PFSK-1 (cell line): ENCODE results near the gene CIAO3.

Source experiments
- FOXP2 ChIP-seq: optimal IDR thresholded peaks from 2 replicates; pipeline ENCODE3; 2011; ENCODE audit warnings: borderline replicate concordance, control low read depth, inconsistent platforms; ENCODE audit not compliant: insufficient read depth; ENCODE audit errors: extremely low read length, extremely low read depth
- POLR2AphosphoS5 ChIP-seq: IDR thresholded peaks from 2 replicates; pipeline ENCODE4 v1.6.1; 2012; ENCODE audit warnings: low read depth, mild to moderate bottlenecking, control low read depth, low read length, moderate library complexity
- SIN3A ChIP-seq: IDR thresholded peaks from 2 replicates; pipeline ENCODE4 v1.6.1; 2012; ENCODE audit warnings: mild to moderate bottlenecking, low read length, moderate library complexity, borderline replicate concordance; ENCODE audit not compliant: insufficient read depth
- TAF1 ChIP-seq: IDR thresholded peaks from 2 replicates; pipeline ENCODE4 v1.6.1; 2012; ENCODE audit warnings: low read length, control low read depth, borderline replicate concordance; ENCODE audit not compliant: insufficient read depth
- TF ChIP-seq, protein P1 (sequence below), 2 experiments: IDR thresholded peaks; 2 replicates each; pipeline versions ENCODE4 v1.6.1 to v1.8.0; 2011 to 2012; ENCODE audit warnings: low read depth in 2 of 2, low read length in 2 of 2, control low read depth in 1 of 2, inconsistent platforms in 1 of 2, mild to moderate bottlenecking in 1 of 2, moderate library complexity in 1 of 2; ENCODE audit not compliant: insufficient read depth in 1 of 2

CIAO3 gene

DNA sequence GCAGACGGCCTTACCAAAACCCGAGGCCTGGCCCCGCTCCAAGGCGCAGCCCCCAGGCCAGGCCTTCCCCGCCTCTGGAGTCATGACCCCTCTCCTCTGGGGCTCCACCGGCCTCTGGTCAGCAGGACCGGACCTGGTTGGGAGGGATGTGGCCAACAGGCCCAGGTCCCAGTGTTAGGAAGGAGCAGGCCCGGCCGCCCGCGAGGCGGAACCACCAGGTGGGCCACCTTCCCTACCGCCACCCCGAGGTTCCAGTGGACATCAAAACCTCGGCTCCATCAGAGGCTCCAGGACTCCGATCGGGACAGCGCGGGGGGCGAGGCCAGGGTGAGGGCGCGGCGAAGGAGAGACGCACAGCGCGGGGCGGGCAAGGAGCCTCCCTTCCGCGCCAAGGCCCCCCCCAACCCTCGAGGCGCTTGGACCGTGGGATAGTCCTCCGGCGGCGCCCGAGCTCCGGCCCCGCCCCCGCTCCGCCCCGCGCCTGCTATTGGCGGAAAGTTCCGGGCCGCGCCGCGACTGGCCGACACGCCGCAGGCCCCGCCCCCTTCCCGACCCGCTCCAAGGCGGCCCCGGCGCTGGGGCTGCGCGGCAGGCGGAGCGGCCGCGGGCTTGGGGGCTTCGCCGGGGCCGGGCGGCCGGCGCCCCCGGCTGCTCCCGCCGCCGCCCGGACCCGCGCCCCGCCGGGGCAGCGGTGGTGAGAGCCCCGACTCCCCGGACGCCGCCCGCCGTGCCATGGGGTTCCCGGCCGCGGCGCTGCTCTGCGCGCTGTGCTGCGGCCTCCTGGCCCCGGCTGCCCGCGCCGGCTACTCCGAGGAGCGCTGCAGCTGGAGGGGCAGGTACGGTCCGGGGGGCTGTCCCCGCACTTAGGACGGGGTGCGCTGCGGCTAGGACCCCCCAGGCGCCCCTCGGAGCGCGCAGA is 26.0 kb downstream of the CIAO3 start, which contains the start of gene METRN:
Gene METRN, plus strand, starts transcription at position 561 of the 919 bp plus-strand sequence. Its CDS starts 172 bp downstream, at position 733.
- no peak for TF ChIP-seq POLR2AphosphoS5
- no peak for TF ChIP-seq SIN3A
- TF ChIP-seq, protein P1, sequence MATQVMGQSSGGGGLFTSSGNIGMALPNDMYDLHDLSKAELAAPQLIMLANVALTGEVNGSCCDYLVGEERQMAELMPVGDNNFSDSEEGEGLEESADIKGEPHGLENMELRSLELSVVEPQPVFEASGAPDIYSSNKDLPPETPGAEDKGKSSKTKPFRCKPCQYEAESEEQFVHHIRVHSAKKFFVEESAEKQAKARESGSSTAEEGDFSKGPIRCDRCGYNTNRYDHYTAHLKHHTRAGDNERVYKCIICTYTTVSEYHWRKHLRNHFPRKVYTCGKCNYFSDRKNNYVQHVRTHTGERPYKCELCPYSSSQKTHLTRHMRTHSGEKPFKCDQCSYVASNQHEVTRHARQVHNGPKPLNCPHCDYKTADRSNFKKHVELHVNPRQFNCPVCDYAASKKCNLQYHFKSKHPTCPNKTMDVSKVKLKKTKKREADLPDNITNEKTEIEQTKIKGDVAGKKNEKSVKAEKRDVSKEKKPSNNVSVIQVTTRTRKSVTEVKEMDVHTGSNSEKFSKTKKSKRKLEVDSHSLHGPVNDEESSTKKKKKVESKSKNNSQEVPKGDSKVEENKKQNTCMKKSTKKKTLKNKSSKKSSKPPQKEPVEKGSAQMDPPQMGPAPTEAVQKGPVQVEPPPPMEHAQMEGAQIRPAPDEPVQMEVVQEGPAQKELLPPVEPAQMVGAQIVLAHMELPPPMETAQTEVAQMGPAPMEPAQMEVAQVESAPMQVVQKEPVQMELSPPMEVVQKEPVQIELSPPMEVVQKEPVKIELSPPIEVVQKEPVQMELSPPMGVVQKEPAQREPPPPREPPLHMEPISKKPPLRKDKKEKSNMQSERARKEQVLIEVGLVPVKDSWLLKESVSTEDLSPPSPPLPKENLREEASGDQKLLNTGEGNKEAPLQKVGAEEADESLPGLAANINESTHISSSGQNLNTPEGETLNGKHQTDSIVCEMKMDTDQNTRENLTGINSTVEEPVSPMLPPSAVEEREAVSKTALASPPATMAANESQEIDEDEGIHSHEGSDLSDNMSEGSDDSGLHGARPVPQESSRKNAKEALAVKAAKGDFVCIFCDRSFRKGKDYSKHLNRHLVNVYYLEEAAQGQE (IDR thresholded peaks at IDR 0.05; ENCODE audit: insufficient read depth in 1 of 2, low read depth in 2 of 2, low read length in 2 of 2), result no peak
- no peak for TF ChIP-seq TAF1
- TF ChIP-seq FOXP2, result no peak

GRCh38 chr16:714079-714478 is 26.7 kb downstream of the CIAO3 start:
- peak; percentile 39; the same call in 1 of the 2 replicates for TF ChIP-seq POLR2AphosphoS5
- no peak for TF ChIP-seq TAF1

DNA sequence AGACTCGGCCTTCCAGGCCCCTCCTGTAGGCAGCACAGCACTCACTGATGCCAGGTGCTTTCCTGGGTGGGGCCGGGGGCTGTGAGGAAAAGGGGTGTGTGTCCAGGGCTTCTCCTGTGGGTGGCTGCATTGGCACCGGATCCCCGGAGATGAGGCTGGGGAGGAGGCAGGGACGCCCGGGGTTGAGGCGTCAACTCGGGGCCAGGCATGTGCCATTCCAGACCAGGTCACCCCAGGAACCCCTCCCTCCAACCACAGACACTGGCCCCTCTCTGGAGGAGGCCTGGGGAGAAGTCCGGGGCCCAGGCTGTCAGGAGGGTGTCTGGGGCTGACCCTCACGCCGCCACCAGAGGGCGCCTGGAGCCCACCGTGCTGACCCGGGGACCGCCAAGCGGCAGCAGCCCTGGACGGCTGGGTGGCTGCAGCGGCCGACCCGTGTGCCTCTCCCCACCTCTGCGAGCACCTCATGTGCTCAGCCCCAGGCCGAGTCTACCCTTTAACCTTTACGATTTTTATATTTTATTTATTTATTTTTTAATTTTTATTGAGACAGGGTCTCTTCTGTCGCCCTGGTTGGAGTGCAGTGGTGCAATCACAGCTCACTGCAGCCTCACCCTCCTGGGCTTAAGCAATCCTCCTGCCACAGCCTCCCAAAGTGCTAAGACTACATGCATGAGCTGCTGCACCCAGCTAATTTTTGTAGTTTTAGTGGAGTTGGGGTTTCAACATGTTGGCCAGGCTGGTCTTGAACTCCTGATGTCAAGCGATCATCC is 29.1 kb downstream of the CIAO3 start:
- TF ChIP-seq SIN3A (no peak), POLR2AphosphoS5 (no peak), TAF1 (no peak), FOXP2 (no peak)
- TF ChIP-seq, protein P1 (IDR thresholded peaks at IDR 0.05; ENCODE audit: insufficient read depth in 1 of 2, low read depth in 2 of 2, low read length in 2 of 2), result no peak

DNA sequence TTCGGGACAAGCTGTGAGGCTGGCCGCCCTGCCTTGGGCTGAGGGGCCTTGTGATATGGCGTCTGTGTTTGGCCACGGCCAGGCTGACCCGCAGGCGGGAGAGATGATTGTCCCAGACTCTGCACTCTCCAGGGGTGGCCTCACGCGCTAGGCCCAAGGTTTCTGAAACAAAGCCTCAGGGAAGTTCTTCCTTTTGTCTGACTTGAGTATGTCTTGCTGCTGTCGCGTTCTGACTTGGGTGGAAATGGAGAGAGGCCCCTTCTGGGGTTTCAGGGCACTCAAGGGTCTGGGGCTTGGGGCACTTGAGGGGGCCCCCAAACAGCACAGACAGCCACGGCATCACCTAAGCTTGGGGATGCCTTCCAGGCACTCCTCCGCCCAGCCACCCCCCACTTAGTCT is 29.7 kb downstream of the CIAO3 start:
- TF ChIP-seq, protein P1 (IDR thresholded peaks at IDR 0.05; ENCODE audit: insufficient read depth in 1 of 2, low read depth in 2 of 2, low read length in 2 of 2), result no peak
- TF ChIP-seq POLR2AphosphoS5 (no peak), FOXP2 (no peak), TAF1 (no peak), SIN3A (no peak)

DNA sequence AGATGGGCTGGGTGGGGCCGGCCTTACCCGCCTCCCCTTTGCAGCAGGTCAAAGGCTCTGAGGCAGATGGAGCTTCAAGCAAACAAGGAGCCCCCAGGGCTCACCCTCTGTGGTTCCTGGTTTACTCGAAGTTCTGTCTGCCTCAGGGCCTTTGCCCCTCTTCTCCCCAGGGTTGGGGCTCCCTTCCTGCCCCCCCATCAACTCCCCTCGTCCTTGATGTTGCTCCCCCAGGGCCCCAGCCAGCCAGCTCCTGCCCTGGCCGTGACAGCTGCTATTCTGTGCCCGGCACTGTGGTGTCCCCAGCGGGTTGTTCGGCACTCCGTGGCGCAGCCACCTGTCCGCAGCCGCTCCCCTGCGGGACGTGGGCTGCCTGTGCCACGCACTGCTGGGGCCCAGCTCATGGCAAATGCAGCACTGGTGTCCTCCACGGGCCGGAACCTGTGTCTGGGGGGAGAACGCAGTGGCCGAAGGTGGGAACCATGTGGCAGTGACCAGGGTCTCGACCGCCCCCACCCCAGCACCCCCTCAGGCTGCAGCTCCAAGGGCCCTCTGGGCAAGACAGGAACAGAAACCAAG is 30.2 kb downstream of the CIAO3 start:
- no peak for TF ChIP-seq FOXP2
- TF ChIP-seq POLR2AphosphoS5, result no peak
